Activated CD4-positive, alpha-beta T cell treated with anti-CD3 and anti-CD28 coated beads, Interleukin-2, amount 10 ng/mL, durations not matched to agents 7 days and 5 days (primary cell): ENCODE data around the gene CTSS. TPM values are rescaled to one million over a fixed set of nuclear protein-coding genes. Genes with fewer than 3 reads are reported as not detected.
"Not testable (repeated sequence)": the region's sequence is repeated elsewhere in the genome, so short reads cannot be mapped to it uniquely, and the experiment has no call there.

ENCODE experiments used
- CTCF ChIA-PET: fragments of 350-600 bp; sonication (Branson Sonifier 250); formaldehyde crosslinking; loops from one replicate; lab custom pipeline; 2021; ENCODE audit warnings: antibody characterized with exemption; lab: Charles Lee
- POLR2A ChIA-PET: fragments of 350-600 bp; sonication (Branson Sonifier 250); formaldehyde crosslinking; loops from one replicate; lab custom pipeline; 2021; ENCODE audit warnings: antibody characterized with exemption; lab: Charles Lee
- DNase-seq: peaks from one replicate; pipeline ENCODE4 v3.0.0-alpha.2; 2020
- H3K27ac Mint-ChIP-seq: one replicate; pipeline ENCODE4 v1.8.0; 2021; ENCODE audit warnings: mild to moderate bottlenecking, moderate library complexity, mixed read lengths
- H3K27me3 Mint-ChIP-seq: one replicate; pipeline ENCODE4 v1.8.0; 2021; ENCODE audit warnings: mixed read lengths
- H3K36me3 Mint-ChIP-seq: one replicate; pipeline ENCODE4 v1.8.0; 2021; ENCODE audit warnings: low read depth, mixed read lengths
- H3K4me1 Mint-ChIP-seq: one replicate; pipeline ENCODE4 v1.8.0; 2021; ENCODE audit warnings: mixed read lengths
- H3K4me3 Mint-ChIP-seq: one replicate; pipeline ENCODE4 v1.8.0; 2021; ENCODE audit warnings: mild to moderate bottlenecking, moderate library complexity, mixed read lengths
- H3K9me3 Mint-ChIP-seq: one replicate; pipeline ENCODE4 v1.8.0; 2021; ENCODE audit warnings: mixed read lengths
- total RNA-seq, 2 experiments: library from RNA; stranded (reverse); gene quantifications; one replicate each; pipeline ENCODE4 v1.2.3, GENCODE V29; 2021

CTSS gene
- total RNA-seq, 2 experiments from 2014 or later, result 111 to 117 TPM

DNA sequence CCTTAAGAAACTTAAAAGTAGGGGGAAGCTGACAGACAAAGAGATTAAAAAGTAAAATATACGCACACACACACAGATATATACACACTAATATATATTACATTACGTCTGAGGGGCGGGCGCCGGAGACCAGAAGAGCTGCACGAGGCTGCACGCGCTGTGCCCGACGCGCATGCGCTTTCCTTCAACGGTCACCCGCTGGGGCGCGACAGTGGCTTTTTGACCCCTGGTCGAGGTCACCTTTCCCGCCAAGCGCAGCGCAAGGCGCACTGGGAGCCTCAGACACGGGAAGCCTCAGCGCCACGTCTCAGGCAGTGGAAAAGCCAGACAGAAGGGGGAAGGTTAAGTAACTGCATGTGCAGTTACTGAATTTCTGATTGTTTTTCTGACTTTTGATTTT is 44.9 kb downstream of the CTSS start, which contains the start of gene HORMAD1:
HORMAD1 (minus strand) TSS at position 193 of the 400 bp plus-strand sequence. CDS start 1,390 bp downstream, outside the sequence.
- Mint-ChIP-seq H3K36me3 (no peaks in the 10 kb centered on the region), H3K9me3 (no peaks in the 10 kb centered on the region), H3K27ac (no peak within 1 kb of the TSS), H3K27me3 (no peaks in the 10 kb centered on the region), H3K4me1 (no peaks in the 10 kb centered on the region), H3K4me3 (no peak within 1 kb of the TSS)
- POLR2A ChIA-PET, result no interaction called here
- CTCF ChIA-PET, result interaction anchor here (0.6 kb wide), 1 partner anchor 151 kb away, joined by 4 read pairs; no protein-coding TSS in a partner anchor
- no peak for DNase-seq

GRCh38 chr1:150720098-150720497 is 45.5 kb downstream of the CTSS start:
- Mint-ChIP-seq H3K27me3 (no peaks in the 10 kb centered on the region), H3K27ac (no peak overlapping the region), H3K9me3 (no peaks in the 10 kb centered on the region), H3K4me3 (no peak overlapping the region), H3K4me1 (no peaks in the 10 kb centered on the region), H3K36me3 (no peaks in the 10 kb centered on the region)
- CTCF ChIA-PET, result interaction anchor here (0.6 kb wide), 1 partner anchor 151 kb away, joined by 4 read pairs; no protein-coding TSS in a partner anchor
- POLR2A ChIA-PET, result no interaction called here
- no peak for DNase-seq

- no peak for DNase-seq
- CTCF ChIA-PET, result no interaction called here
- Mint-ChIP-seq H3K4me1 (no peaks in the 10 kb centered on the region), H3K27me3 (no peaks in the 10 kb centered on the region), H3K9me3 (no peaks in the 10 kb centered on the region), H3K27ac (no peak overlapping the region), H3K4me3 (no peak overlapping the region), H3K36me3 (no peaks in the 10 kb centered on the region)
- POLR2A ChIA-PET, result interaction anchor here (0.6 kb wide), 1 partner anchor 64 kb away, joined by 9 read pairs; no protein-coding TSS in a partner anchor
Observed at GRCh38 chr1:150718225-150718891, 47.2 kb downstream of the CTSS start.

GRCh38 chr1:150709031-150709430 is 56.5 kb downstream of the CTSS start:
- H3K4me3 Mint-ChIP-seq, H3K9me3 Mint-ChIP-seq, H3K27ac Mint-ChIP-seq, H3K27me3 Mint-ChIP-seq, POLR2A ChIA-PET, DNase-seq, H3K4me1 Mint-ChIP-seq, H3K36me3 Mint-ChIP-seq: not testable (repeated sequence)
- CTCF ChIA-PET, result interaction anchor here (1.8 kb wide), 1 partner anchor 12 kb away, joined by 4 read pairs; the partner anchor contains the start of gene GOLPH3L

- CTCF ChIA-PET, result interaction anchor here (0.6 to 1.8 kb wide), 2 partner anchors 12 to 21 kb away, joined by 3 to 4 read pairs; partner anchors contain the start of gene GOLPH3L
- POLR2A ChIA-PET, result no interaction called here
- Mint-ChIP-seq H3K27ac (no peak overlapping the region), H3K27me3 (peaks cover 3% of the 10 kb centered on the region), H3K9me3 (no peaks in the 10 kb centered on the region), H3K4me3 (no peak overlapping the region), H3K36me3 (no peaks in the 10 kb centered on the region), H3K4me1 (peaks cover 2% of the 10 kb centered on the region)
- DNase-seq, result no peak
Observed at GRCh38 chr1:150708595-150708994, 57.0 kb downstream of the CTSS start.

DNA sequence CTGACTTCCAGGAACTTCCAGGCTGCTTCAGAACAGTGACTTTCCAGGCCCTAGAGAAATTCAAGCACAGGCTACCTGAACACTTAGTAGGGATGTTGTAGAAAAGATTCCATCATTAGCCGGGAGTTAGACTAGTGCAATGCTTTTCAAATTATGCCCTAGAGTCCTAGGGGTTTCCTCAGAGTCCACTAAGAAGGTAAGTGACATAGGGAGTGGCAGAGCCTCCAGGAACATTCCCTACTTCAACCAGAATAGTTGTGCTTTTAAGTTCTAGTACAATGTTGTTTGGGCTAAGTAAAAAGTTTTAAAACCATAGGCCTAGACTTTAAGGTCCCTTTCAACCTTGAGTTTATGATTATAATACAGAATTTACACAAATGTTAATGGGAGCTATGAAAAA is 59.5 kb downstream of the CTSS start:
- no peak overlapping the region for H3K27ac Mint-ChIP-seq
- H3K36me3 Mint-ChIP-seq, result no peaks in the 10 kb centered on the region
- no peaks in the 10 kb centered on the region for H3K9me3 Mint-ChIP-seq
- POLR2A ChIA-PET, result no interaction called here
- H3K4me3 Mint-ChIP-seq, result no peak overlapping the region
- H3K4me1 Mint-ChIP-seq, result peaks cover 2% of the 10 kb centered on the region
- CTCF ChIA-PET, result interaction anchor here (1.2 kb wide), 1 partner anchor 9 kb away, joined by 3 read pairs; the partner anchor contains the start of gene GOLPH3L
- peaks cover 12% of the 10 kb centered on the region for H3K27me3 Mint-ChIP-seq
- DNase-seq, result no peak

GRCh38 chr1:150703427-150703826 is 62.2 kb downstream of the CTSS start:
- H3K27ac Mint-ChIP-seq, result no peak overlapping the region
- peaks cover 2% of the 10 kb centered on the region for H3K4me1 Mint-ChIP-seq
- no peaks in the 10 kb centered on the region for H3K36me3 Mint-ChIP-seq
- no peaks in the 10 kb centered on the region for H3K9me3 Mint-ChIP-seq
- ChIA-PET CTCF (no interaction called here), POLR2A (no interaction called here)
- no peak overlapping the region for H3K4me3 Mint-ChIP-seq
- DNase-seq, result no peak
- H3K27me3 Mint-ChIP-seq, result peaks cover 12% of the 10 kb centered on the region

DNA sequence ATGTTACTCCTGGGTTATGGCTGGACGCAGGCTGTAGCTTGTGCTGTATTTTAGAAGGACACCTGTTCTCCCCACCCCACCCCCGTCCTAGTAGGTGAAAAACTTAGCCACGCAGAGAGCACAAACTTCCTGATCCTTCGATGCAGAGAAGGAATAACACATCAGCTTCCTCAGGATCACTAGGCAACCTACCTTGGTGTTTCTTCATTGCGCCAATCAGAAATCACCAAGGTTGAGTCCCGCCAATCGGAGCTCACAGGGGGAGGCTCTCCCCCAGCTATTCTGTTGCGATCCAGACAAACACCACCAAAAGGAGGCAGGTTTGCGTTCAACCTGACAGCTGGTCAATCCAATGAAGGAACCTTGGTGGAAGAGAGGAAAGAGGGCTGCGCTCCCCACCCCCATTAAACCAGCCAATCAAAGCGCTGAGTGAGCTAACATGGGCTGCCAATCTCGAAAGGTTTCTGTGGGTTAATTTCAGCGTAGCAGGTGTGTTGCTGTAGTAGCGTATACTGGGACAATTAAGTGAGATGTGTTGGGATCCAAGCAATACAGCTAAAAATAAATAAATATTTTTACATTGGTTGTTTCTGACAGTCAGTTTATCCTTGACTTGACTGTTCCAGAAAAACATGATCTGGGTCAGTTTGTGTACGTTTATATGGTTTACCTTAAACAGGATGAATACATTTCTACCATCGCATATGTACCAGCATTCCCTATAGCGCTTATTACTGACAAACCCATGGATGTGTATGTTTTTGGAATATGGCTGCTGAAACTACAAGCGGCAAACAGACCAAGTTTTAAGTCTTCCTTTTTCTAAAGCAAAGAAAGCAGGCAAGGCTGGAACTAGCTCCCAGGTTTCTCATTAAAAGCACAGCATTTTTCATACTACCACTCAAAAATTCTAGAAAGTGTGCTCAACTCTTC is 68.3 kb downstream of the CTSS start, which contains the start of gene GOLPH3L:
GOLPH3L (minus strand) TSS at position 160 of the 933 bp plus-strand sequence. CDS start 2,316 bp downstream, outside the sequence.
- peaks cover 26% of the 10 kb centered on the region for H3K4me1 Mint-ChIP-seq
- POLR2A ChIA-PET, result interaction anchor here (0.5 to 1.0 kb wide), 5 partner anchors 10 to 80 kb away, joined by 3 to 4 read pairs (median 3); partner anchors contain the start of gene ENSA
- peak within 1 kb of the TSS; percentile 93 for H3K4me3 Mint-ChIP-seq
- DNase-seq, result peak; percentile 97
- H3K27ac Mint-ChIP-seq, result peak within 1 kb of the TSS; percentile 86
- CTCF ChIA-PET, result interaction anchor here (0.7 to 1.6 kb wide), 9 partner anchors 10 to 327 kb away, joined by 3 to 5 read pairs (median 4); no protein-coding TSS in a partner anchor
- H3K27me3 Mint-ChIP-seq, result peaks cover 7% of the 10 kb centered on the region
- no peaks in the 10 kb centered on the region for H3K9me3 Mint-ChIP-seq
- H3K36me3 Mint-ChIP-seq, result peaks cover 14% of the 10 kb centered on the region

GRCh38 chr1:150696590-150696989 is 69.0 kb downstream of the CTSS start:
- Mint-ChIP-seq H3K9me3 (no peaks in the 10 kb centered on the region), H3K4me3 (peak overlapping the region; percentile 93), H3K27ac (peak overlapping the region; percentile 86), H3K36me3 (peaks cover 18% of the 10 kb centered on the region), H3K27me3 (peaks cover 3% of the 10 kb centered on the region), H3K4me1 (peaks cover 26% of the 10 kb centered on the region)
- POLR2A ChIA-PET, result interaction anchor here (0.5 to 1.0 kb wide), 2 partner anchors 12 to 15 kb away, joined by 3 read pairs; no protein-coding TSS in a partner anchor
- no peak for DNase-seq
- CTCF ChIA-PET, result interaction anchor here (0.7 to 1.6 kb wide), 9 partner anchors 9 to 225 kb away, joined by 3 to 5 read pairs (median 3); no protein-coding TSS in a partner anchor

DNA sequence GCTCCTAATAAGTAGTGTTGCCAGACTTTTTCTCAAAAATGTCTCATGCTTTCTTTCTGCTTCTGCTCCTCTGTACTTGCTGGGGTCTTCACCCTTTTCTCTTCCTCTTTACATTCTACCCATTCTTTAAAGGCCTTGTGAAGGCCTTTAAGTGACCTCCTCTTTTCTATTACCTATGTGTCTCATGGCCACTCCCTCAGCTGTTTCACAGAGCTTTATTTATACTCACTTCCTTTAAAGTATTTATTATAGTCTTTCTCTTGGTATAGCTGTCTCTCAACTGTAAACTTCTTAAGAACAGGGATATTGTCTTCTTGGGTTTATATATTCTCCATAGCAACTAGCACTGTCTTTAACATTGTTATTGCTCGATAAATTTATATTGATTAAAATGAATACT is 69.4 kb downstream of the CTSS start:
- DNase-seq, result no peak
- H3K4me1 Mint-ChIP-seq, result peaks cover 28% of the 10 kb centered on the region
- no peaks in the 10 kb centered on the region for H3K9me3 Mint-ChIP-seq
- ChIA-PET CTCF (interaction anchor here (0.7 to 1.6 kb wide), 5 partner anchors 9 to 226 kb away, joined by 3 to 5 read pairs (median 3); no protein-coding TSS in a partner anchor), POLR2A (no interaction called here)
- peaks cover 3% of the 10 kb centered on the region for H3K27me3 Mint-ChIP-seq
- H3K4me3 Mint-ChIP-seq, result peak overlapping the region; percentile 93
- peaks cover 22% of the 10 kb centered on the region for H3K36me3 Mint-ChIP-seq
- peak overlapping the region; percentile 68 for H3K27ac Mint-ChIP-seq

DNA sequence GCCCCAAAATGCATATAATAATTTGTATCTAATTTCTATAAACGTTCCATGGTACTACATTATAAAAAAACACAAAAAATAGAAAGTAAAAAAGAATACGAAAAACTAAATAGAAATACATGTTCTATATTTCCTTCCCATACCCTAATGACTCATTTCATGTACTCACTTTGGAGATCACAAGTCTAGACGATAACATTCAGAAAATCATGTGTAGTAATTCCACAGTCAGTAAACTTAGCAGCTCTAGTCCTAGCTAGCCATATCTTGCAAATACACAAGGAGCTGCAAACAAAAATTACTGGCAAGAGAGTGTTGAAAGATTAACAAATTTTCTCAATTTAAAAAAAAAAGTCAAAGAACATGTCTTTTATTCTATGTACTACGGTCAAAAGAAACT is 70.0 kb downstream of the CTSS start:
- DNase-seq, result no peak
- Mint-ChIP-seq H3K4me3 (peak overlapping the region; percentile 22), H3K36me3 (peaks cover 25% of the 10 kb centered on the region), H3K4me1 (peaks cover 30% of the 10 kb centered on the region), H3K27me3 (peaks cover 3% of the 10 kb centered on the region), H3K27ac (no peak overlapping the region), H3K9me3 (no peaks in the 10 kb centered on the region)
- ChIA-PET CTCF (no interaction called here), POLR2A (no interaction called here)

- DNase-seq, result no peak
- POLR2A ChIA-PET, result no interaction called here
- H3K27ac Mint-ChIP-seq, result no peak overlapping the region
- CTCF ChIA-PET, result interaction anchor here (1.1 to 1.8 kb wide), 2 partner anchors 19 to 27 kb away, joined by 3 to 4 read pairs; no protein-coding TSS in a partner anchor
- no peak overlapping the region for H3K4me3 Mint-ChIP-seq
- no peaks in the 10 kb centered on the region for H3K9me3 Mint-ChIP-seq
- H3K36me3 Mint-ChIP-seq, result peaks cover 31% of the 10 kb centered on the region
- H3K27me3 Mint-ChIP-seq, result no peaks in the 10 kb centered on the region
- peaks cover 30% of the 10 kb centered on the region for H3K4me1 Mint-ChIP-seq
Observed at GRCh38 chr1:150692720-150693119, 72.9 kb downstream of the CTSS start.
